ENCODE results near the gene PKP1.

PKP1 gene

DNA sequence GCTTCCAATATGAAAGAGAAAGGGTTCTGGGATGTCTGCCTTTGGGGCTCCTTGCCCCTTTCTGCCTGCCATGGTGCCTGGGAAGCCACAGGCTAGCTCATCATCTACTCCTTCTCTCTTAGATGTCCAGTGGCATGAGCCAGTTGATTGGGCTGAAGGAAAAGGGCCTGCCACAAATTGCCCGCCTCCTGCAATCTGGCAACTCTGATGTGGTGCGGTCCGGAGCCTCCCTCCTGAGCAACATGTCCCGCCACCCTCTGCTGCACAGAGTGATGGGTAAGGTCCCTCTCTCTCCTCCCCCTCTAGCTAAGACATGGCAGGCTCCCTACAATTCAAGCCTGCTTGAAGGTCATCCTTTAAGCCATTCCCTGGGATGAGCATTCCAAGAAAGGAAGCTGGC, 41.0 kb downstream of the PKP1 start (continued):
- TF ChIP-seq, protein P1, sequence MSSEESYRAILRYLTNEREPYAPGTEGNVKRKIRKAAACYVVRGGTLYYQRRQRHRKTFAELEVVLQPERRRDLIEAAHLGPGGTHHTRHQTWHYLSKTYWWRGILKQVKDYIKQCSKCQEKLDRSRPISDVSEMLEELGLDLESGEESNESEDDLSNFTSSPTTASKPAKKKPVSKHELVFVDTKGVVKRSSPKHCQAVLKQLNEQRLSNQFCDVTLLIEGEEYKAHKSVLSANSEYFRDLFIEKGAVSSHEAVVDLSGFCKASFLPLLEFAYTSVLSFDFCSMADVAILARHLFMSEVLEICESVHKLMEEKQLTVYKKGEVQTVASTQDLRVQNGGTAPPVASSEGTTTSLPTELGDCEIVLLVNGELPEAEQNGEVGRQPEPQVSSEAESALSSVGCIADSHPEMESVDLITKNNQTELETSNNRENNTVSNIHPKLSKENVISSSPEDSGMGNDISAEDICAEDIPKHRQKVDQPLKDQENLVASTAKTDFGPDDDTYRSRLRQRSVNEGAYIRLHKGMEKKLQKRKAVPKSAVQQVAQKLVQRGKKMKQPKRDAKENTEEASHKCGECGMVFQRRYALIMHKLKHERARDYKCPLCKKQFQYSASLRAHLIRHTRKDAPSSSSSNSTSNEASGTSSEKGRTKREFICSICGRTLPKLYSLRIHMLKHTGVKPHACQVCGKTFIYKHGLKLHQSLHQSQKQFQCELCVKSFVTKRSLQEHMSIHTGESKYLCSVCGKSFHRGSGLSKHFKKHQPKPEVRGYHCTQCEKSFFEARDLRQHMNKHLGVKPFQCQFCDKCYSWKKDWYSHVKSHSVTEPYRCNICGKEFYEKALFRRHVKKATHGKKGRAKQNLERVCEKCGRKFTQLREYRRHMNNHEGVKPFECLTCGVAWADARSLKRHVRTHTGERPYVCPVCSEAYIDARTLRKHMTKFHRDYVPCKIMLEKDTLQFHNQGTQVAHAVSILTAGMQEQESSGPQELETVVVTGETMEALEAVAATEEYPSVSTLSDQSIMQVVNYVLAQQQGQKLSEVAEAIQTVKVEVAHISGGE (tag by site-specific recombination; conservative IDR thresholded peaks at IDR 0.05; ENCODE audit: low read depth): no peak
- TF ChIP-seq ZFHX2 (tag by site-specific recombination; conservative IDR thresholded peaks at IDR 0.05) (no peak), ZNF660 (tag by site-specific recombination; IDR thresholded peaks at IDR 0.05) (no peak)
- TF ChIP-seq, protein P2, sequence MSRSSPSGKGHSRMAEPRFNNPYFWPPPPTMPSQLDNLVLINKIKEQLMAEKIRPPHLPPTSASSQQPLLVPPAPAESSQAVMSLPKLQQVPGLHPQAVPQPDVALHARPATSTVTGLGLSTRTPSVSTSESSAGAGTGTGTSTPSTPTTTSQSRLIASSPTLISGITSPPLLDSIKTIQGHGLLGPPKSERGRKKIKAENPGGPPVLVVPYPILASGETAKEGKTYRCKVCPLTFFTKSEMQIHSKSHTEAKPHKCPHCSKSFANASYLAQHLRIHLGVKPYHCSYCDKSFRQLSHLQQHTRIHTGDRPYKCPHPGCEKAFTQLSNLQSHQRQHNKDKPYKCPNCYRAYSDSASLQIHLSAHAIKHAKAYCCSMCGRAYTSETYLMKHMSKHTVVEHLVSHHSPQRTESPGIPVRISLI (tag by site-specific recombination; IDR thresholded peaks at IDR 0.05): no peak
- TF ChIP-seq, protein P3, sequence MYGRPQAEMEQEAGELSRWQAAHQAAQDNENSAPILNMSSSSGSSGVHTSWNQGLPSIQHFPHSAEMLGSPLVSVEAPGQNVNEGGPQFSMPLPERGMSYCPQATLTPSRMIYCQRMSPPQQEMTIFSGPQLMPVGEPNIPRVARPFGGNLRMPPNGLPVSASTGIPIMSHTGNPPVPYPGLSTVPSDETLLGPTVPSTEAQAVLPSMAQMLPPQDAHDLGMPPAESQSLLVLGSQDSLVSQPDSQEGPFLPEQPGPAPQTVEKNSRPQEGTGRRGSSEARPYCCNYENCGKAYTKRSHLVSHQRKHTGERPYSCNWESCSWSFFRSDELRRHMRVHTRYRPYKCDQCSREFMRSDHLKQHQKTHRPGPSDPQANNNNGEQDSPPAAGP (tag by site-specific recombination; IDR thresholded peaks at IDR 0.05): no peak

GRCh38 chr1:201324821-201325677, 41.7 kb downstream of the PKP1 start:
- ChIA-PET POLR2A (no interaction called here), CTCF (no interaction called here)
- Histone ChIP-seq H3K4me3 (ENCODE audit: low read depth, low read length) (no peak overlapping the region), H3K27ac (ENCODE audit: extremely low read depth, low read depth, low read length) (no peak overlapping the region), H3K36me3 (ENCODE audit: control insufficient read depth in 2 of 2, insufficient read depth in 1 of 2, low read length in 2 of 2) (no peaks in the 10 kb centered on the region), H3K4me1 (ENCODE audit: control insufficient read depth, insufficient read depth, low read length) (no peaks in the 10 kb centered on the region), H3K9me3 (ENCODE audit: control insufficient read depth, insufficient read depth, low read depth, low read length) (no peaks in the 10 kb centered on the region)
- TF ChIP-seq ZNF645 (tag by site-specific recombination; IDR thresholded peaks at IDR 0.05): no peak
- no peak for TF ChIP-seq ZNF274 (IDR thresholded peaks at IDR 0.05; ENCODE audit: low read length)
- no peak for TF ChIP-seq ZNF274 (tag by site-specific recombination; IDR thresholded peaks at IDR 0.05; ENCODE audit: borderline replicate concordance)
- TF ChIP-seq ZNF776 (tag by site-specific recombination; IDR thresholded peaks at IDR 0.05; ENCODE audit: borderline replicate concordance): no peak
- TF ChIP-seq AEBP2 (tag by site-specific recombination; IDR thresholded peaks at IDR 0.05; ENCODE audit: borderline replicate concordance): no peak
- no peak for TF ChIP-seq SP7 (tag by site-specific recombination; IDR thresholded peaks at IDR 0.05)
- no peak for TF ChIP-seq ZNF677 (tag by site-specific recombination; IDR thresholded peaks at IDR 0.05)
- TF ChIP-seq ATF2 (tag by site-specific recombination; IDR thresholded peaks at IDR 0.05; ENCODE audit: low read depth): no peak
- no peak for TF ChIP-seq GLIS1 (tag by site-specific recombination; IDR thresholded peaks at IDR 0.05)
- TF ChIP-seq ZNF514 (tag by site-specific recombination; IDR thresholded peaks at IDR 0.05): no peak
- no peak for TF ChIP-seq ZNF670 (tag by site-specific recombination; IDR thresholded peaks at IDR 0.05; ENCODE audit: low read depth)
- TF ChIP-seq ZNF549 (tag by site-specific recombination; IDR thresholded peaks at IDR 0.05): no peak
- no peak for TF ChIP-seq ZNF2 (tag by site-specific recombination; IDR thresholded peaks at IDR 0.05)
- TF ChIP-seq ZNF585B (tag by site-specific recombination; IDR thresholded peaks at IDR 0.05): no peak

Data from HEK293 (cell line).